ENCODE measurements around the gene NOLC1.

DNA sequence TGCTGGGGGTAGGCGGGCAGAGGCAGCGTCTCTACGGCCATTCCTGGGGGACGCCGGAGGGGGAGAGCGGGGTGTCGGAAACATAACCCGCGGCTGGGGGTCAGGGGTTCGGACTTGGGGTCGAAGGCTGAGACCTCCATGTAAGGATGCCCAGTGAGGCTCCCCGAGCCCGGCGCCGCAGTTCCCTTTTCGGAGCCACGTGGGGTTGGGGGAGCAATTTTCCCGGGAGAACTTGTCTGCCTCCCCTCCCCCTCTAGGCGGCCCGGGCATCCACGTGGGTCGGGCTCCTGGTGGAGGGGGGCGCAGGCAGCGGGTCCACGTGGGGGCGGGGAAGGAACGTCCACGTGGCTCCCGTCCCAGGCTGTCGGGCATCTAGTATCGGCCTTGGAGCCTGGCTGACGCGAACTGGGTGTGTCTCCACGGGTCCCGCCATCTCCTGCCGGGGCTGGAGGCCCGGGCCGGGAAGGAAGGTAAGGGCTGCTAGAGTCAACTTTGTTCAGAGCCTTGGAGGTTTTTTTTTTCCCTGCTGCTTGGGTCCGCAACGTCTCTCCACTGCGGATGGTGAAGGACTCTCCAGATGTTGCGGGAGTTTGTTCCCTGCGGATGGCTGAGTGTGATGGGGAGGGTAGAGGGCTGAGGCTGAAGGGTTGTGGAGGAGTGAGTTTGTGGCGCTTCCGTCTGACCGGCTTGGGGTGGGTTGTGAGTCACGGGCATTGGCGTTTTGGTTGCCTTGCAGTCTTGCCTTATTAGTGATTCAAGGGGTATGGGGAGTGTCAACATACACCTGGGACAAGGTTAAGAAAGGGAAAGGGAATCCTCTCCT is 18.6 kb upstream of the NOLC1 start:
- TF ChIP-seq, protein P1, sequence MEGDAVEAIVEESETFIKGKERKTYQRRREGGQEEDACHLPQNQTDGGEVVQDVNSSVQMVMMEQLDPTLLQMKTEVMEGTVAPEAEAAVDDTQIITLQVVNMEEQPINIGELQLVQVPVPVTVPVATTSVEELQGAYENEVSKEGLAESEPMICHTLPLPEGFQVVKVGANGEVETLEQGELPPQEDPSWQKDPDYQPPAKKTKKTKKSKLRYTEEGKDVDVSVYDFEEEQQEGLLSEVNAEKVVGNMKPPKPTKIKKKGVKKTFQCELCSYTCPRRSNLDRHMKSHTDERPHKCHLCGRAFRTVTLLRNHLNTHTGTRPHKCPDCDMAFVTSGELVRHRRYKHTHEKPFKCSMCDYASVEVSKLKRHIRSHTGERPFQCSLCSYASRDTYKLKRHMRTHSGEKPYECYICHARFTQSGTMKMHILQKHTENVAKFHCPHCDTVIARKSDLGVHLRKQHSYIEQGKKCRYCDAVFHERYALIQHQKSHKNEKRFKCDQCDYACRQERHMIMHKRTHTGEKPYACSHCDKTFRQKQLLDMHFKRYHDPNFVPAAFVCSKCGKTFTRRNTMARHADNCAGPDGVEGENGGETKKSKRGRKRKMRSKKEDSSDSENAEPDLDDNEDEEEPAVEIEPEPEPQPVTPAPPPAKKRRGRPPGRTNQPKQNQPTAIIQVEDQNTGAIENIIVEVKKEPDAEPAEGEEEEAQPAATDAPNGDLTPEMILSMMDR (IDR thresholded peaks at IDR 0.05), result no peak
- no peak for TF ChIP-seq POLR2A (IDR thresholded peaks at IDR 0.05)

All from heart left ventricle (tissue), 13 donors.